GM12891 (cell line): Measurements from ENCODE around the gene CBLC.

Source experiments
- POLR2A ChIP-seq: IDR thresholded peaks from 2 replicates; pipeline ENCODE4 v1.6.1; 2011; ENCODE audit warnings: low read depth, low read length, control low read depth
- POLR2AphosphoS5 ChIP-seq: IDR thresholded peaks from 2 replicates; pipeline ENCODE4 v1.6.1; 2011; ENCODE audit warnings: low read depth, low read length, control low read depth
- SPI1 ChIP-seq: IDR thresholded peaks from 2 replicates; pipeline ENCODE4 v1.6.1; 2011; ENCODE audit warnings: low read depth, low read length, control low read depth
- TAF1 ChIP-seq: IDR thresholded peaks from 2 replicates; pipeline ENCODE4 v1.6.1; 2011; ENCODE audit warnings: low read depth, low read length, control low read depth

GRCh38 chr19:44758596-44758995 lies 19.1 kb upstream of the CBLC start:
- TF ChIP-seq POLR2A (no peak), POLR2AphosphoS5 (no peak), SPI1 (no peak), TAF1 (no peak)
